Measurements from ENCODE around the gene MYO15B. TPM values are rescaled to one million over a fixed set of nuclear protein-coding genes. Genes with fewer than 3 reads are reported as not detected.
A peak's percentile ranks its signal among the peaks of the same experiment; 100 is the strongest.

The MYO15B gene
- 1.4 and 16.8 TPM in 2 replicates for total RNA-seq (ENCODE audit: low replicate concordance)

- TF ChIP-seq CTCF (IDR thresholded peaks at IDR 0.05; ENCODE audit: insufficient read depth, low read length), result no peak
- DNase-seq (ENCODE audit: low read depth), result no peak
- peak within 1 kb of the TSS; percentile 31 for H3K4me3 ChIP-seq (ENCODE audit: low read depth, low read length)
Observed at GRCh38 chr17:75587675-75588595, at the start of gene MYO15B. TSS of gene MYO15B (plus strand) at chr17:75587800. CDS start at chr17:75588058, 258 bp downstream.

GRCh38 chr17:75539967-75540729 lies 47.5 kb upstream of the MYO15B start:
- DNase-seq (ENCODE audit: low read depth), result no peak
- no peak overlapping the region for H3K4me3 ChIP-seq (ENCODE audit: low read depth, low read length)
- no peak for TF ChIP-seq CTCF (IDR thresholded peaks at IDR 0.05; ENCODE audit: insufficient read depth, low read length)

GRCh38 chr17:75540923-75541503 lies 46.6 kb upstream of the MYO15B start:
- TF ChIP-seq CTCF (IDR thresholded peaks at IDR 0.05; ENCODE audit: insufficient read depth, low read length), result no peak
- no peak for DNase-seq (ENCODE audit: low read depth)
- no peak overlapping the region for H3K4me3 ChIP-seq (ENCODE audit: low read depth, low read length)

GRCh38 chr17:75542229-75542628 lies 45.4 kb upstream of the MYO15B start:
- no peak for TF ChIP-seq CTCF (IDR thresholded peaks at IDR 0.05; ENCODE audit: insufficient read depth, low read length)
- no peak for DNase-seq (ENCODE audit: low read depth)
- H3K4me3 ChIP-seq (ENCODE audit: low read depth, low read length), result no peak overlapping the region

GRCh38 chr17:75542728-75543336 lies 44.8 kb upstream of the MYO15B start:
- DNase-seq (ENCODE audit: low read depth), result no peak
- H3K4me3 ChIP-seq (ENCODE audit: low read depth, low read length), result no peak overlapping the region
- TF ChIP-seq CTCF (IDR thresholded peaks at IDR 0.05; ENCODE audit: insufficient read depth, low read length), result no peak

GRCh38 chr17:75544250-75544649 lies 43.4 kb upstream of the MYO15B start:
- no peak for TF ChIP-seq CTCF (IDR thresholded peaks at IDR 0.05; ENCODE audit: insufficient read depth, low read length)

More at GRCh38 chr17:75544250-75544649, 43.4 kb upstream of the MYO15B start:
- DNase-seq (ENCODE audit: low read depth), result no peak
- H3K4me3 ChIP-seq (ENCODE audit: low read depth, low read length), result no peak overlapping the region
